ENCODE measurements around the gene CACTIN.
A peak's percentile ranks its signal among the peaks of the same experiment; 100 is the strongest.

Gene CACTIN

GRCh38 chr19:3603121-3603811 is 23.3 kb downstream of the CACTIN start:
- DNase-seq (no peak), ATAC-seq (replicated peaks) (no peak)
- Mint-ChIP-seq H3K4me1 (ENCODE audit: low read depth in 2 of 2) (peaks cover 5 to 6% of the 10 kb centered on the region in 2 donors), H3K4me3 (no peak overlapping the region), H3K9me3 (no peaks in the 10 kb centered on the region), H3K36me3 (ENCODE audit: insufficient read depth) (peaks cover 4% of the 10 kb centered on the region), H3K27ac (no peak overlapping the region), H3K27me3 (no peaks in the 10 kb centered on the region)

- Mint-ChIP-seq H3K4me3 (no peak overlapping the region), H3K27ac (no peak overlapping the region), H3K4me1 (ENCODE audit: low read depth in 2 of 2) (no peaks in the 10 kb centered on the region), H3K27me3 (no peaks in the 10 kb centered on the region), H3K9me3 (no peaks in the 10 kb centered on the region), H3K36me3 (ENCODE audit: insufficient read depth) (peaks cover 4% of the 10 kb centered on the region)
- DNase-seq (no peak), ATAC-seq (replicated peaks) (no peak)
These were observed 25.6 kb downstream of the CACTIN start for GRCh38 chr19:3601021-3601420.

- DNase-seq (no peak), ATAC-seq (replicated peaks) (no peak)
- no peaks in the 10 kb centered on the region for H3K4me1 Mint-ChIP-seq (ENCODE audit: low read depth in 2 of 2)
- H3K36me3 Mint-ChIP-seq (ENCODE audit: insufficient read depth) = peaks cover 4% of the 10 kb centered on the region
- H3K9me3 Mint-ChIP-seq = no peaks in the 10 kb centered on the region
- H3K4me3 Mint-ChIP-seq = no peak overlapping the region
- H3K27me3 Mint-ChIP-seq = no peaks in the 10 kb centered on the region
- H3K27ac Mint-ChIP-seq = no peak overlapping the region
These were observed 26.8 kb downstream of the CACTIN start for GRCh38 chr19:3599776-3600187.

- Mint-ChIP-seq H3K4me1 (ENCODE audit: low read depth in 2 of 2) (no peaks in the 10 kb centered on the region), H3K9me3 (no peaks in the 10 kb centered on the region), H3K4me3 (no peak overlapping the region), H3K27ac (no peak overlapping the region), H3K36me3 (ENCODE audit: insufficient read depth) (no peaks in the 10 kb centered on the region), H3K27me3 (no peaks in the 10 kb centered on the region)
- DNase-seq (no peak), ATAC-seq (replicated peaks) (no peak)
These were observed 31.0 kb downstream of the CACTIN start for GRCh38 chr19:3595521-3596061.

GRCh38 chr19:3593156-3593555 is 33.4 kb downstream of the CACTIN start:
- no peak overlapping the region for H3K27ac Mint-ChIP-seq
- no peak overlapping the region for H3K4me3 Mint-ChIP-seq
- no peaks in the 10 kb centered on the region for H3K4me1 Mint-ChIP-seq (ENCODE audit: low read depth in 2 of 2)
- no peak for ATAC-seq (replicated peaks)
- DNase-seq = no peak
- no peaks in the 10 kb centered on the region for H3K36me3 Mint-ChIP-seq (ENCODE audit: insufficient read depth)
- H3K9me3 Mint-ChIP-seq = no peaks in the 10 kb centered on the region
- H3K27me3 Mint-ChIP-seq = no peaks in the 10 kb centered on the region

GRCh38 chr19:3591876-3592613 is 34.5 kb downstream of the CACTIN start:
- H3K27ac Mint-ChIP-seq = no peak overlapping the region

GRCh38 chr19:3590991-3591659 is 35.5 kb downstream of the CACTIN start:
- H3K27me3 Mint-ChIP-seq = no peaks in the 10 kb centered on the region
- H3K27ac Mint-ChIP-seq = no peak overlapping the region
- H3K36me3 Mint-ChIP-seq (ENCODE audit: insufficient read depth) = no peaks in the 10 kb centered on the region
- H3K4me1 Mint-ChIP-seq (ENCODE audit: low read depth in 2 of 2) = peaks cover 0 to 1% of the 10 kb centered on the region in 2 donors
- DNase-seq = no peak
- no peaks in the 10 kb centered on the region for H3K9me3 Mint-ChIP-seq
- ATAC-seq (replicated peaks) = no peak
- no peak overlapping the region for H3K4me3 Mint-ChIP-seq

More at GRCh38 chr19:3591876-3592613, 34.5 kb downstream of the CACTIN start:
- Mint-ChIP-seq H3K27me3 (no peaks in the 10 kb centered on the region), H3K36me3 (ENCODE audit: insufficient read depth) (no peaks in the 10 kb centered on the region), H3K4me1 (ENCODE audit: low read depth in 2 of 2) (no peaks in the 10 kb centered on the region), H3K4me3 (no peak overlapping the region), H3K9me3 (no peaks in the 10 kb centered on the region)
- no peak for ATAC-seq (replicated peaks)
- no peak for DNase-seq

GRCh38 chr19:3589949-3590348 is 36.6 kb downstream of the CACTIN start:
- no peak for DNase-seq
- Mint-ChIP-seq H3K4me3 (no peak overlapping the region), H3K9me3 (no peaks in the 10 kb centered on the region), H3K27ac (no peak overlapping the region), H3K4me1 (ENCODE audit: low read depth in 2 of 2) (peaks cover 0 to 4% of the 10 kb centered on the region in 2 donors), H3K27me3 (no peaks in the 10 kb centered on the region), H3K36me3 (ENCODE audit: insufficient read depth) (no peaks in the 10 kb centered on the region)
- no peak for ATAC-seq (replicated peaks)

- Mint-ChIP-seq H3K4me3 (no peak overlapping the region), H3K9me3 (no peaks in the 10 kb centered on the region), H3K4me1 (ENCODE audit: low read depth in 2 of 2) (peaks cover 0 to 4% of the 10 kb centered on the region in 2 donors), H3K27me3 (no peaks in the 10 kb centered on the region), H3K27ac (no peak overlapping the region), H3K36me3 (ENCODE audit: insufficient read depth) (no peaks in the 10 kb centered on the region)
- DNase-seq (no peak), ATAC-seq (replicated peaks) (no peak)
These were observed 37.2 kb downstream of the CACTIN start for GRCh38 chr19:3589439-3589838.

GRCh38 chr19:3586707-3587346 is 39.8 kb downstream of the CACTIN start:
- ATAC-seq (replicated peaks) (no peak), DNase-seq (no peak)
- no peaks in the 10 kb centered on the region for H3K9me3 Mint-ChIP-seq
- no peaks in the 10 kb centered on the region for H3K27me3 Mint-ChIP-seq
- H3K4me3 Mint-ChIP-seq = no peak overlapping the region
- peaks cover 0 to 4% of the 10 kb centered on the region in 2 donors for H3K4me1 Mint-ChIP-seq (ENCODE audit: low read depth in 2 of 2)
- H3K27ac Mint-ChIP-seq = no peak overlapping the region
- no peaks in the 10 kb centered on the region for H3K36me3 Mint-ChIP-seq (ENCODE audit: insufficient read depth)

- Mint-ChIP-seq H3K27me3 (no peaks in the 10 kb centered on the region), H3K4me3 (peak overlapping the region in 1 of 2 donors; percentile 53), H3K36me3 (ENCODE audit: insufficient read depth) (no peaks in the 10 kb centered on the region), H3K9me3 (no peaks in the 10 kb centered on the region), H3K27ac (no peak overlapping the region), H3K4me1 (ENCODE audit: low read depth in 2 of 2) (peaks cover 0 to 4% of the 10 kb centered on the region in 2 donors)
- DNase-seq = peak in 1 of 3 experiments; percentile 26
- no peak for ATAC-seq (replicated peaks)
These were observed 40.4 kb downstream of the CACTIN start for GRCh38 chr19:3586127-3586626.

GRCh38 chr19:3585301-3586126 is 41.1 kb downstream of the CACTIN start, which contains the start of gene GIPC3:
TSS of gene GIPC3 (plus strand) at chr19:3585478. CDS start at chr19:3585598, 120 bp downstream.
- H3K27me3 Mint-ChIP-seq = no peaks in the 10 kb centered on the region
- ATAC-seq (replicated peaks) = no peak

More at GRCh38 chr19:3585301-3586126, 41.1 kb downstream of the CACTIN start, which contains the start of gene GIPC3:
- Mint-ChIP-seq H3K9me3 (no peaks in the 10 kb centered on the region), H3K4me3 (peak within 1 kb of the TSS in 1 of 2 donors; percentile 53), H3K4me1 (ENCODE audit: low read depth in 2 of 2) (peaks cover 0 to 4% of the 10 kb centered on the region in 2 donors), H3K36me3 (ENCODE audit: insufficient read depth) (no peaks in the 10 kb centered on the region), H3K27ac (no peak within 1 kb of the TSS)
- DNase-seq = no peak

All from effector memory CD8-positive, alpha-beta T cell (primary cell).